GM19099 (cell line): ENCODE measurements around the gene PHC2.

Source experiments
- POLR2A ChIP-seq: IDR thresholded peaks from 3 replicates; pipeline ENCODE4 v1.6.1; 2011; ENCODE audit warnings: low read depth; ENCODE audit not compliant: insufficient read length; ENCODE audit errors: extremely low read depth

PHC2 gene

GRCh38 chr1:33418811-33419210 lies 12.1 kb downstream of the PHC2 start:
- no peak for TF ChIP-seq POLR2A

GRCh38 chr1:33414879-33415278 lies 16.0 kb downstream of the PHC2 start:
- no peak for TF ChIP-seq POLR2A

GRCh38 chr1:33410091-33410701 lies 20.7 kb downstream of the PHC2 start:
- no peak for TF ChIP-seq POLR2A

GRCh38 chr1:33408093-33408436 lies 22.8 kb downstream of the PHC2 start:
- no peak for TF ChIP-seq POLR2A

- no peak for TF ChIP-seq POLR2A
Observed at GRCh38 chr1:33407352-33408092, 23.4 kb downstream of the PHC2 start.

- TF ChIP-seq POLR2A, result no peak
Observed at GRCh38 chr1:33402206-33402605, 28.7 kb downstream of the PHC2 start.

- TF ChIP-seq POLR2A, result no peak
Observed at GRCh38 chr1:33401471-33401870, 29.4 kb downstream of the PHC2 start.

GRCh38 chr1:33400153-33400911 lies 30.6 kb downstream of the PHC2 start:
- no peak for TF ChIP-seq POLR2A

GRCh38 chr1:33399375-33399774 lies 31.5 kb downstream of the PHC2 start:
- TF ChIP-seq POLR2A, result no peak

GRCh38 chr1:33397994-33398393 lies 32.9 kb downstream of the PHC2 start:
- no peak for TF ChIP-seq POLR2A

- no peak for TF ChIP-seq POLR2A
Observed at GRCh38 chr1:33397125-33397506, 33.8 kb downstream of the PHC2 start.

- TF ChIP-seq POLR2A, result no peak
Observed at GRCh38 chr1:33396188-33397124, 34.4 kb downstream of the PHC2 start.

GRCh38 chr1:33394770-33395169 lies 36.1 kb downstream of the PHC2 start:
- TF ChIP-seq POLR2A, result no peak

GRCh38 chr1:33393991-33394390 lies 36.9 kb downstream of the PHC2 start:
- no peak for TF ChIP-seq POLR2A

GRCh38 chr1:33393524-33393923 lies 37.4 kb downstream of the PHC2 start:
- TF ChIP-seq POLR2A, result no peak
